OCI-LY1 (cell line): ENCODE measurements around the gene C2CD3.

Experiments used
- H2AFZ ChIP-seq: fragments of 200-600 bp; sonication (generic), shearing (Covaris generic); 2 replicates; pipeline ENCODE4 v1.6.0; 2014; ENCODE audit warnings: antibody characterized with exemption, mild to moderate bottlenecking, low read length
- H3F3A ChIP-seq: fragments of 200-600 bp; sonication (generic), shearing (Covaris generic); 2 replicates; pipeline ENCODE4 v1.6.0; 2014; ENCODE audit warnings: mild to moderate bottlenecking, antibody characterized with exemption, low read length, moderate library complexity; ENCODE audit not compliant: insufficient read depth
- H3K27ac ChIP-seq: fragments of 200-600 bp; sonication (generic); 2 replicates; pipeline ENCODE4 v1.5.1; 2014; ENCODE audit warnings: low read length, mixed run types, mild to moderate bottlenecking, low read depth; ENCODE audit not compliant: poor library complexity, severe bottlenecking
- H3K27me3 ChIP-seq: fragments of 200-600 bp; sonication (generic); 2 replicates; pipeline ENCODE4 v1.6.0; 2014; ENCODE audit warnings: antibody characterized with exemption, mild to moderate bottlenecking, low read length, moderate library complexity; ENCODE audit not compliant: insufficient read depth
- H3K36me3 ChIP-seq: fragments of 200-600 bp; sonication (generic); 2 replicates; pipeline ENCODE4 v1.6.1; 2014; ENCODE audit warnings: mild to moderate bottlenecking, antibody characterized with exemption, low read length, moderate library complexity, mixed read lengths; ENCODE audit not compliant: insufficient read depth
- H3K4me1 ChIP-seq: fragments of 200-600 bp; sonication (generic); 2 replicates; pipeline ENCODE4 v1.5.1; 2014; ENCODE audit warnings: mild to moderate bottlenecking, low read length, moderate library complexity; ENCODE audit not compliant: insufficient read depth, severe bottlenecking
- H3K4me2 ChIP-seq: fragments of 200-600 bp; sonication (generic), shearing (Covaris generic); 2 replicates; pipeline ENCODE4 v1.6.1; 2014; ENCODE audit warnings: low read length
- H3K4me3 ChIP-seq: fragments of 200-600 bp; sonication (generic); 2 replicates; pipeline ENCODE4 v1.5.1; 2014; ENCODE audit warnings: low read length, low read depth, mild to moderate bottlenecking, mixed read lengths; ENCODE audit not compliant: poor library complexity, severe bottlenecking
- H3K79me2 ChIP-seq: fragments of 200-600 bp; shearing (Covaris generic); 2 replicates; pipeline ENCODE4 v1.6.1; 2016; ENCODE audit warnings: mixed run types, low read length, mixed read lengths; ENCODE audit not compliant: insufficient read depth
- H3K9ac ChIP-seq: fragments of 200-600 bp; sonication (generic), shearing (Covaris generic); 2 replicates; pipeline ENCODE4 v1.6.1; 2014; ENCODE audit warnings: mild to moderate bottlenecking, low read length, mixed read lengths
- H3K9me2 ChIP-seq: fragments of 200-600 bp; sonication (generic), shearing (Covaris generic); 2 replicates; pipeline ENCODE4 v1.6.1; 2014; ENCODE audit warnings: low read depth, mild to moderate bottlenecking, low read length, mixed read lengths
- H3K9me3 ChIP-seq: fragments of 200-600 bp; shearing (Covaris generic); 2 replicates; pipeline ENCODE4 v1.6.1; 2014; ENCODE audit warnings: low read length, mixed read lengths
- H4K20me1 ChIP-seq: fragments of 200-600 bp; sonication (generic), shearing (Covaris generic); 2 replicates; pipeline ENCODE4 v1.6.0; 2016; ENCODE audit warnings: mild to moderate bottlenecking, low read length; ENCODE audit not compliant: insufficient read depth
- CTCF ChIP-seq: fragments of 200-600 bp; sonication (generic), shearing (Covaris generic); IDR thresholded peaks from 2 replicates; pipeline ENCODE4 v1.5.1; 2017; ENCODE audit warnings: mild to moderate bottlenecking, antibody characterized with exemption, low read length, moderate library complexity, mixed read lengths
- EZH2 ChIP-seq: fragments of 200-600 bp; sonication (generic), shearing (Covaris generic); IDR thresholded peaks from 2 replicates; pipeline ENCODE4 v1.8.0; 2017; ENCODE audit warnings: borderline replicate concordance, mixed run types, mild to moderate bottlenecking, antibody characterized with exemption, low read length, moderate library complexity, mixed read lengths

The C2CD3 gene

DNA sequence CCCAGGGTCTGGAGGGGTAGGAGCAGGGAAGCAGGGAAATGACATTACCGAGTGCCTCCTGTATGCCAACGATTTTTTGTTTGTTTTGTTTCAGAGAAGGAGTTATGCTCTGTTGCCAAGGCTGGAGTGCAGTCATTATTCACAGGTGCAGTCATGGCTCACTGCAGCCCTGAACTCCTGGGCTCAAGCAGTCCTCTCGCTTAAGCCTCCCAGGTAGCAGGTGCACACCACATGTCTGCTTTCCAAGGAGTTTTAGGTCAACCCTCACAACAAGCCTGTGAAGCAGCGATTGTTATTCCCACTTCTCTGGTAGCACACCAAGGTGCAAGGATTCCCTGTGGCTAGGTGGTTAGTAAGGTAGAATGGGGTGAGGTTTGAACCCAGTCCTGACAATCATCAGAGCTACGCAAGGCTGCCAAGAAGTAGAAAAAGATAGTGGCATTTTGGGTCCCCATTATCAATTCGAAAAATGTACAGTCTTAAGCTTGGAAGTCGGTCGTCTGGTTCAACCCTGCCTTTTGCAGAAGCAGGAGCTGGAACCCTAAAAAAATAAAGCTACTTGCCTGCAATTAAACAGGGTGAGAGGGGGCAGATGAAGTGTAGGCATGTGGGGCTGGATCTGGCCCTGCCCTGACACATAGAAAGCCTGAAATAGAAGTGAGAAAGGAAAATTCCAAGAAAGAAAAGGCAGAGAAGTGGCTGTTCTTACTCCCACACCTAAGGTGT, 171.1 kb downstream of the C2CD3 start:
- Histone ChIP-seq H3K9ac (no peak overlapping the region), H3K79me2 (no peaks in the 10 kb centered on the region), H3K4me2 (peak overlapping the region; percentile 19; the same call in 1 of the 2 replicates), H3F3A (peaks cover 16% of the 10 kb centered on the region), H3K9me3 (no peaks in the 10 kb centered on the region), H3K4me1 (peaks cover 54% of the 10 kb centered on the region), H4K20me1 (no peaks in the 10 kb centered on the region), H3K27me3 (no peaks in the 10 kb centered on the region), H3K4me3 (no peak overlapping the region), H3K36me3 (no peaks in the 10 kb centered on the region), H3K27ac (peak overlapping the region; percentile 98), H3K9me2 (no peaks in the 10 kb centered on the region), H2AFZ (no peak overlapping the region)
- TF ChIP-seq CTCF (no peak), EZH2 (no peak)

GRCh38 chr11:73998846-73999575, 171.8 kb downstream of the C2CD3 start:
- no peaks in the 10 kb centered on the region for H3K27me3 ChIP-seq
- H3K4me1 ChIP-seq: peaks cover 62% of the 10 kb centered on the region
- H3K4me3 ChIP-seq: no peak overlapping the region
- H4K20me1 ChIP-seq: no peaks in the 10 kb centered on the region
- H3K27ac ChIP-seq: peak overlapping the region; percentile 98
- H3K4me2 ChIP-seq: no peak overlapping the region
- peaks cover 23% of the 10 kb centered on the region for H3F3A ChIP-seq
- H3K36me3 ChIP-seq: no peaks in the 10 kb centered on the region
- H3K9ac ChIP-seq: no peak overlapping the region
- TF ChIP-seq CTCF: no peak
- TF ChIP-seq EZH2: no peak
- no peaks in the 10 kb centered on the region for H3K9me3 ChIP-seq
- no peaks in the 10 kb centered on the region for H3K79me2 ChIP-seq
- H3K9me2 ChIP-seq: no peaks in the 10 kb centered on the region
- H2AFZ ChIP-seq: no peak overlapping the region

DNA sequence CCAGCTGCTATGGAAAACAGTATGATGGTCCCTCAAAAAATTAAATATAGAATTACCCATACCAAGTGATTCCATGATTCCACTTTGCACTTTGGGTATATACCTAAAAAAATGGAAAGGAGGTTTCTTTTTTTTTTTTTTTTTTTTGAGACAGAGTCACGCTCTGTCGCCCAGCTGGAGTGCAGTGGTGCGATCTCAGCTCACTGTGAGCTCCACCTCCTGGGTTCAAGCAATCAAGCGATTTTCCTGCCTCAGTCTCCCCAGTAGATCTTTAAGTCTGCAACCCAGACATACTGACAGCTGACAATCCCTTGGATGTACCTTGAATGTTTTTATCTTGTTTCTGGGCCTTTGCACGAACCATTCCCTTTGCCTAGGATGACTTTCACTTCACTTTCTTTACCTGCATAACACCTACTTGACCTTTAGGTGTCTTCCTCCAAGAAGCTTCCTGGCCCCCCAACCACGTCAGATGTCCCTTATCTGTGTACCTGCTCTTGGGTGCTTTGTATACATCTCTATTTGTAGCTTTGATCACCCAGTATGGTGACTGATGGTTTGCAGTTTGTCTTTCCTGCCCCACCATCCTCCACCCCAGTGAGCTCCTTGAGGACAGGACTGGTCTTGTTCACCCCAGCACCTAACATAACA, 173.6 kb downstream of the C2CD3 start:
- Histone ChIP-seq H3K4me1 (peaks cover 79% of the 10 kb centered on the region), H3K27me3 (no peaks in the 10 kb centered on the region), H3K79me2 (no peaks in the 10 kb centered on the region), H3K9ac (no peak overlapping the region; the same call in 1 of the 2 replicates), H3K27ac (peak overlapping the region; percentile 98), H3K4me2 (peak overlapping the region; percentile 51), H3K9me2 (no peaks in the 10 kb centered on the region), H3K9me3 (no peaks in the 10 kb centered on the region), H3K36me3 (no peaks in the 10 kb centered on the region), H3K4me3 (peak overlapping the region; percentile 21), H4K20me1 (no peaks in the 10 kb centered on the region), H3F3A (peaks cover 23% of the 10 kb centered on the region), H2AFZ (no peak overlapping the region)
- TF ChIP-seq CTCF (peak; percentile 31; the same call in 1 of the 2 replicates), EZH2 (no peak)
